Hepatocyte (in vitro differentiated cells): ENCODE data around the gene CCL25. TPM values are rescaled to one million over a fixed set of nuclear protein-coding genes. Genes with fewer than 3 reads are reported as not detected.

Source experiments
- DNase-seq: peaks from one replicate; pipeline ENCODE4 v3.0.0-alpha.2; 2016; ENCODE audit warnings: low spot score
- H2AFZ ChIP-seq: fragments of 200-600 bp; sonication (generic); 2 replicates; pipeline ENCODE4 v1.6.0; 2016; ENCODE audit warnings: antibody characterized with exemption, mild to moderate bottlenecking
- H3K27ac ChIP-seq: fragments of 200-600 bp; sonication (generic); 2 replicates; pipeline ENCODE4 v1.5.1; 2016; ENCODE audit warnings: mild to moderate bottlenecking
- H3K27me3 ChIP-seq: fragments of 200-600 bp; sonication (generic); 2 replicates; pipeline ENCODE4 v1.6.1; 2016
- H3K36me3 ChIP-seq: fragments of 200-600 bp; sonication (generic); replicated peaks from 2 replicates; pipeline ENCODE4 v1.5.1; 2016; ENCODE audit warnings: low read depth; ENCODE audit not compliant: insufficient read depth
- H3K4me1 ChIP-seq: fragments of 200-600 bp; sonication (generic); 2 replicates; pipeline ENCODE4 v1.5.1; 2016; ENCODE audit warnings: mild to moderate bottlenecking, moderate library complexity; ENCODE audit not compliant: insufficient read depth
- H3K4me2 ChIP-seq: fragments of 200-600 bp; sonication (generic); 2 replicates; pipeline ENCODE4 v1.6.0; 2016
- H3K4me3 ChIP-seq: fragments of 200-600 bp; sonication (generic); 2 replicates; pipeline ENCODE4 v1.5.1; 2016; ENCODE audit warnings: mild to moderate bottlenecking
- H3K79me2 ChIP-seq: fragments of 200-600 bp; sonication (generic); 2 replicates; pipeline ENCODE4 v1.6.0; 2017; ENCODE audit warnings: mild to moderate bottlenecking
- H3K9me2 ChIP-seq: fragments of 200-600 bp; sonication (generic); replicated peaks from 2 replicates; pipeline ENCODE4 v1.6.0; 2017; ENCODE audit warnings: mild to moderate bottlenecking; ENCODE audit not compliant: insufficient read depth
- H3K9me3 ChIP-seq: fragments of 200-600 bp; sonication (generic); 2 replicates; pipeline ENCODE4 v1.5.1; 2016; ENCODE audit warnings: low read depth, mild to moderate bottlenecking
- H4K20me1 ChIP-seq: fragments of 200-600 bp; sonication (generic); 2 replicates; pipeline ENCODE4 v1.6.0; 2016; ENCODE audit warnings: mild to moderate bottlenecking; ENCODE audit not compliant: insufficient read depth, poor library complexity, severe bottlenecking
- EZH2 ChIP-seq: fragments of 200-600 bp; sonication (generic); IDR thresholded peaks from 2 replicates; pipeline ENCODE4 v1.6.1; 2016; ENCODE audit warnings: antibody characterized with exemption, mild to moderate bottlenecking, borderline replicate concordance
- EZH2phosphoT487 ChIP-seq: fragments of 200-600 bp; sonication (generic); IDR thresholded peaks from one replicate; pipeline ENCODE4 v1.6.1; 2018; ENCODE audit warnings: antibody characterized with exemption, mild to moderate bottlenecking, low read depth, moderate library complexity; ENCODE audit not compliant: unreplicated experiment, severe bottlenecking
- WGBS: methylation state at CpG from one replicate; pipeline ENCODE4 v1.1.6; 2016; ENCODE audit warnings: low lambda C conversion rate; ENCODE audit errors: missing lambda C conversion rate; 5-methylcytosine and 5-hydroxymethylcytosine counted together
- polyA plus RNA-seq: library from polyadenylated mRNA; unstranded; fragments of >200 nt; fragmentation: Nextera tagmentation; extraction: Ambion mirVana; gene quantifications from 2 replicates; pipeline ENCODE4 v1.2.1, GENCODE V29; 2016
- total RNA-seq: library from RNA; depleted of rRNA; stranded (reverse); fragments of >200 nt; gene quantifications from 2 replicates; pipeline ENCODE4 v1.2.3, GENCODE V29; 2014
- TF ChIP-seq, protein P1 (sequence below): fragments of 200-600 bp; sonication (generic); IDR thresholded peaks from 2 replicates; pipeline ENCODE4 v1.5.1; 2016; ENCODE audit warnings: antibody characterized with exemption, mild to moderate bottlenecking; ENCODE audit not compliant: poor library complexity

Gene CCL25
- total and polyA plus RNA-seq, 2 experiments from 2014 or later, result not detected

- Histone ChIP-seq H3K27me3 (no peaks in the 10 kb centered on the region), H3K4me1 (peaks cover 10% of the 10 kb centered on the region), H3K9me2 (no peaks in the 10 kb centered on the region), H3K79me2 (peaks cover 52% of the 10 kb centered on the region), H3K4me3 (peak within 1 kb of the TSS; percentile 99), H4K20me1 (peaks cover 40% of the 10 kb centered on the region), H3K4me2 (peak within 1 kb of the TSS; percentile 97), H3K36me3 (no peaks in the 10 kb centered on the region), H3K27ac (peak within 1 kb of the TSS; percentile 96), H3K9me3 (no peaks in the 10 kb centered on the region), H2AFZ (peak within 1 kb of the TSS; percentile 100)
- TF ChIP-seq EZH2, result no peak
- TF ChIP-seq, protein P1, sequence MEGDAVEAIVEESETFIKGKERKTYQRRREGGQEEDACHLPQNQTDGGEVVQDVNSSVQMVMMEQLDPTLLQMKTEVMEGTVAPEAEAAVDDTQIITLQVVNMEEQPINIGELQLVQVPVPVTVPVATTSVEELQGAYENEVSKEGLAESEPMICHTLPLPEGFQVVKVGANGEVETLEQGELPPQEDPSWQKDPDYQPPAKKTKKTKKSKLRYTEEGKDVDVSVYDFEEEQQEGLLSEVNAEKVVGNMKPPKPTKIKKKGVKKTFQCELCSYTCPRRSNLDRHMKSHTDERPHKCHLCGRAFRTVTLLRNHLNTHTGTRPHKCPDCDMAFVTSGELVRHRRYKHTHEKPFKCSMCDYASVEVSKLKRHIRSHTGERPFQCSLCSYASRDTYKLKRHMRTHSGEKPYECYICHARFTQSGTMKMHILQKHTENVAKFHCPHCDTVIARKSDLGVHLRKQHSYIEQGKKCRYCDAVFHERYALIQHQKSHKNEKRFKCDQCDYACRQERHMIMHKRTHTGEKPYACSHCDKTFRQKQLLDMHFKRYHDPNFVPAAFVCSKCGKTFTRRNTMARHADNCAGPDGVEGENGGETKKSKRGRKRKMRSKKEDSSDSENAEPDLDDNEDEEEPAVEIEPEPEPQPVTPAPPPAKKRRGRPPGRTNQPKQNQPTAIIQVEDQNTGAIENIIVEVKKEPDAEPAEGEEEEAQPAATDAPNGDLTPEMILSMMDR, result no peak
- TF ChIP-seq EZH2phosphoT487, result no peak
- WGBS, result 2% methylated on average over 49 of the region's 98 CpGs
- peak; percentile 97 for DNase-seq
These were observed 46.9 kb upstream of the CCL25 start, which contains the start of gene ELAVL1 for GRCh38 chr19:8005534-8006256. Gene ELAVL1 (minus strand): TSS chr19:8005641. CDS start chr19:7991815, 13,826 bp downstream.

DNA sequence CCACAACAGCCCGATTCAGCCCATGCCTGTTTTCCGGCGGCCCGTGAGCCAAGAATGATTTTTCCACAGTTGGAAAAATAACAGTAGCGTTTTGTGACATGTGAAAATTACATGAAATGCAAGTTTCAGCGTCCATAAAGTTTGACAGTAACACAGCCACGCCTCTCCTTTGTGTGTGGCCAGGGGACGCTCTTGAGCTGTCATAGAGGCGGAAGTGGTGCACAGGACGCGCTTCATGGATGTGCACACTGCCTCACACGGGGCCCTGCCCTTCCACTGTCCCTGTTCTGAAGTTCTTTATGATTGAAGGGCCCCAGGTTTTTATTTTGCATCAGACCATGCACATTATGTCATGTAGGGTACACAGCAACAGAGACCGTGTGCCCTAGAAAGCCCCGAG is 34.8 kb upstream of the CCL25 start:
- TF ChIP-seq, protein P1, result peak; percentile 18
- no peak for TF ChIP-seq EZH2phosphoT487
- no peaks in the 10 kb centered on the region for H4K20me1 ChIP-seq
- H3K4me1 ChIP-seq, result no peaks in the 10 kb centered on the region
- H3K9me2 ChIP-seq, result no peaks in the 10 kb centered on the region
- H3K9me3 ChIP-seq, result no peaks in the 10 kb centered on the region
- H3K4me2 ChIP-seq, result no peak overlapping the region
- no peak overlapping the region for H2AFZ ChIP-seq
- H3K27me3 ChIP-seq, result no peaks in the 10 kb centered on the region
- no peak for DNase-seq
- WGBS, result 91% methylated on average over 14 of the region's 14 CpGs
- H3K27ac ChIP-seq, result no peak overlapping the region
- H3K4me3 ChIP-seq, result no peak overlapping the region
- H3K36me3 ChIP-seq, result no peaks in the 10 kb centered on the region
- H3K79me2 ChIP-seq, result no peaks in the 10 kb centered on the region

DNA sequence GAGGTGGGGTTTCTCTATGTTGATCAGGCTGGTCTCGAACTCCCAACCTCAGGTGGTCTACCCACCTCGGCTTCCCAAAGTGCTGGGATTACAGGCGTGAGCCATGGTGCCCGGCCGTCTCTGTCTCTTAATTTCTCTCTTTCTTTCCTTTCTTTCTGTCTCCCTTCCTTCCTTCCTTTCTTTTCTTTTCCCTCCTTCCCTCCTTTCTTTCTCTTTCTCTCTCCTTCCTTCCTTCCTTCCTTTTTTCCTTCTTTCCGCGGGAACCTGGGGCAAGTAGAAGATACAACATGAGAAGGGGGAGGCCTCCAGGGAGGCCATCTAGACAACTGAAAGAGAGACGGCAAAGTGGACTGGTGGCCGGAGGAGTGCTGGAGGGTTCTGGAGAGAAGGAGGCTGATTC is 31.9 kb upstream of the CCL25 start:
- Histone ChIP-seq H2AFZ (no peak overlapping the region), H3K4me1 (no peaks in the 10 kb centered on the region), H3K4me3 (no peak overlapping the region), H3K9me2 (no peaks in the 10 kb centered on the region), H3K27me3 (no peaks in the 10 kb centered on the region), H3K4me2 (no peak overlapping the region), H3K9me3 (no peaks in the 10 kb centered on the region), H4K20me1 (no peaks in the 10 kb centered on the region), H3K27ac (no peak overlapping the region), H3K36me3 (no peaks in the 10 kb centered on the region), H3K79me2 (no peaks in the 10 kb centered on the region)
- TF ChIP-seq EZH2 (no peak), EZH2phosphoT487 (no peak)
- TF ChIP-seq, protein P1, result no peak
- WGBS, result 89% methylated on average over 9 of the region's 9 CpGs
- no peak for DNase-seq
